ENCODE measurements around the gene SEMA6A. TPM values are rescaled to one million over a fixed set of nuclear protein-coding genes. Genes with fewer than 3 reads are reported as not detected.
A peak's percentile ranks its signal among the peaks of the same experiment; 100 is the strongest.

SEMA6A gene
- total and polyA plus RNA-seq, 2 experiments from 2014 or later: 13.2 to 27.6 TPM

- H3K27ac ChIP-seq: no peak overlapping the region
- H3K27me3 ChIP-seq: no peaks in the 10 kb centered on the region
- H3K4me1 ChIP-seq (ENCODE audit: low read depth): peaks cover 21% of the 10 kb centered on the region
- no peaks in the 10 kb centered on the region for H3K36me3 ChIP-seq
- DNase-seq (ENCODE audit: low read depth in 1 of 2, low spot score in 1 of 2): no peak
- no peaks in the 10 kb centered on the region for H3K9me3 ChIP-seq (ENCODE audit: low read depth)
- no peak overlapping the region for H3K4me3 ChIP-seq
- no peak for TF ChIP-seq CTCF (IDR thresholded peaks at IDR 0.05; ENCODE audit: low read depth, low read length)
Measured at GRCh38 chr5:116531117-116531516, 43.5 kb downstream of the SEMA6A start.

- peaks cover 21% of the 10 kb centered on the region for H3K4me1 ChIP-seq (ENCODE audit: low read depth)
- H3K27me3 ChIP-seq: no peaks in the 10 kb centered on the region
- no peak for TF ChIP-seq CTCF (IDR thresholded peaks at IDR 0.05; ENCODE audit: low read depth, low read length)
- no peaks in the 10 kb centered on the region for H3K9me3 ChIP-seq (ENCODE audit: low read depth)
- no peaks in the 10 kb centered on the region for H3K36me3 ChIP-seq
- no peak overlapping the region for H3K27ac ChIP-seq
- no peak for DNase-seq (ENCODE audit: low read depth in 1 of 2, low spot score in 1 of 2)
- no peak overlapping the region for H3K4me3 ChIP-seq
Measured at GRCh38 chr5:116530276-116530675, 44.3 kb downstream of the SEMA6A start.

- Histone ChIP-seq H3K9me3 (ENCODE audit: low read depth) (no peaks in the 10 kb centered on the region), H3K4me3 (no peak overlapping the region), H3K36me3 (no peaks in the 10 kb centered on the region), H3K27me3 (no peaks in the 10 kb centered on the region), H3K4me1 (ENCODE audit: low read depth) (peaks cover 21% of the 10 kb centered on the region), H3K27ac (no peak overlapping the region)
- no peak for TF ChIP-seq CTCF (IDR thresholded peaks at IDR 0.05; ENCODE audit: low read depth, low read length)
- DNase-seq (ENCODE audit: low read depth in 1 of 2, low spot score in 1 of 2): no peak
Measured at GRCh38 chr5:116529615-116530014, 45.0 kb downstream of the SEMA6A start.

GRCh38 chr5:116528519-116529234 is 45.9 kb downstream of the SEMA6A start:
- no peak overlapping the region for H3K4me3 ChIP-seq
- no peak overlapping the region for H3K27ac ChIP-seq
- DNase-seq (ENCODE audit: low read depth in 1 of 2, low spot score in 1 of 2): peak in 1 of 2 donors; percentile 20
- no peaks in the 10 kb centered on the region for H3K27me3 ChIP-seq
- no peak for TF ChIP-seq CTCF (IDR thresholded peaks at IDR 0.05; ENCODE audit: low read depth, low read length)
- no peaks in the 10 kb centered on the region for H3K9me3 ChIP-seq (ENCODE audit: low read depth)
- peaks cover 25% of the 10 kb centered on the region for H3K4me1 ChIP-seq (ENCODE audit: low read depth)
- no peaks in the 10 kb centered on the region for H3K36me3 ChIP-seq

- H3K9me3 ChIP-seq (ENCODE audit: low read depth): no peaks in the 10 kb centered on the region
- H3K27ac ChIP-seq: no peak overlapping the region
- no peak for DNase-seq (ENCODE audit: low read depth in 1 of 2, low spot score in 1 of 2)
- H3K4me3 ChIP-seq: no peak overlapping the region
- no peaks in the 10 kb centered on the region for H3K36me3 ChIP-seq
- H3K4me1 ChIP-seq (ENCODE audit: low read depth): peaks cover 19% of the 10 kb centered on the region
- TF ChIP-seq CTCF (IDR thresholded peaks at IDR 0.05; ENCODE audit: low read depth, low read length): no peak
- H3K27me3 ChIP-seq: no peaks in the 10 kb centered on the region
Measured at GRCh38 chr5:116527582-116527981, 47.0 kb downstream of the SEMA6A start.

Data from cardiac muscle cell (in vitro differentiated cells and primary cell).